Activated T-cell treated with anti-CD3 and anti-CD28 coated beads, Interleukin-2, amount 50 U/mL, for 24 hours (primary cell): ENCODE results near the gene CRLF3.

Source experiments
- DNase-seq: peaks from one replicate; pipeline ENCODE4 v3.0.0-alpha.2; 2020
- H3K27ac Mint-ChIP-seq: 2 replicates; pipeline ENCODE4 v1.8.0; 2020; ENCODE audit warnings: mild to moderate bottlenecking, mixed read lengths
- H3K27me3 Mint-ChIP-seq: 2 replicates; pipeline ENCODE4 v1.8.0; 2020; ENCODE audit warnings: mixed read lengths
- H3K36me3 Mint-ChIP-seq: 2 replicates; pipeline ENCODE4 v1.8.0; 2020; ENCODE audit warnings: low read depth, mixed read lengths
- H3K4me1 Mint-ChIP-seq: 2 replicates; pipeline ENCODE4 v1.8.0; 2020; ENCODE audit warnings: low read depth, mixed read lengths
- H3K4me3 Mint-ChIP-seq: 2 replicates; pipeline ENCODE4 v1.8.0; 2020; ENCODE audit warnings: mild to moderate bottlenecking, moderate library complexity, mixed read lengths
- H3K9me3 Mint-ChIP-seq: 2 replicates; pipeline ENCODE4 v1.8.0; 2020; ENCODE audit warnings: mixed read lengths

Gene CRLF3

GRCh38 chr17:30824356-30825145, at the start of gene CRLF3:
Gene CRLF3, minus strand, starts transcription at chr17:30824692. Its CDS starts 41 bp downstream, at chr17:30824651.
- Mint-ChIP-seq H3K4me1 (peaks cover 42% of the 10 kb centered on the region), H3K9me3 (no peaks in the 10 kb centered on the region), H3K36me3 (peaks cover 34% of the 10 kb centered on the region), H3K27me3 (no peaks in the 10 kb centered on the region), H3K4me3 (peak within 1 kb of the TSS; percentile 97), H3K27ac (peak within 1 kb of the TSS; percentile 97)
- peak; percentile 92 for DNase-seq

- Mint-ChIP-seq H3K36me3 (peaks cover 82% of the 10 kb centered on the region), H3K4me3 (no peak overlapping the region), H3K27me3 (no peaks in the 10 kb centered on the region), H3K9me3 (no peaks in the 10 kb centered on the region), H3K4me1 (no peaks in the 10 kb centered on the region), H3K27ac (no peak overlapping the region)
- no peak for DNase-seq
These were observed 44.5 kb upstream of the CRLF3 start for GRCh38 chr17:30869005-30869404.

- Mint-ChIP-seq H3K9me3 (no peaks in the 10 kb centered on the region), H3K27ac (no peak overlapping the region), H3K4me3 (no peak overlapping the region), H3K36me3 (peaks cover 80% of the 10 kb centered on the region), H3K4me1 (no peaks in the 10 kb centered on the region), H3K27me3 (no peaks in the 10 kb centered on the region)
- no peak for DNase-seq
These were observed 40.1 kb upstream of the CRLF3 start for GRCh38 chr17:30864636-30865035.

GRCh38 chr17:30858556-30859250, 34.2 kb upstream of the CRLF3 start:
- Mint-ChIP-seq H3K4me1 (no peaks in the 10 kb centered on the region), H3K36me3 (peaks cover 78% of the 10 kb centered on the region), H3K4me3 (no peak overlapping the region), H3K9me3 (no peaks in the 10 kb centered on the region), H3K27ac (no peak overlapping the region), H3K27me3 (no peaks in the 10 kb centered on the region)
- no peak for DNase-seq

GRCh38 chr17:30854146-30854545, 29.7 kb upstream of the CRLF3 start:
- no peaks in the 10 kb centered on the region for H3K9me3 Mint-ChIP-seq
- no peak for DNase-seq
- H3K27me3 Mint-ChIP-seq: no peaks in the 10 kb centered on the region
- no peak overlapping the region for H3K4me3 Mint-ChIP-seq
- H3K36me3 Mint-ChIP-seq: peaks cover 76% of the 10 kb centered on the region
- no peaks in the 10 kb centered on the region for H3K4me1 Mint-ChIP-seq
- no peak overlapping the region for H3K27ac Mint-ChIP-seq

GRCh38 chr17:30848021-30848420, 23.5 kb upstream of the CRLF3 start:
- no peaks in the 10 kb centered on the region for H3K9me3 Mint-ChIP-seq
- H3K27me3 Mint-ChIP-seq: no peaks in the 10 kb centered on the region
- peaks cover 72% of the 10 kb centered on the region for H3K36me3 Mint-ChIP-seq
- DNase-seq: no peak
- no peak overlapping the region for H3K27ac Mint-ChIP-seq
- no peak overlapping the region for H3K4me3 Mint-ChIP-seq
- no peaks in the 10 kb centered on the region for H3K4me1 Mint-ChIP-seq

- H3K36me3 Mint-ChIP-seq: peaks cover 80% of the 10 kb centered on the region
- H3K4me1 Mint-ChIP-seq: peaks cover under 1% of the 10 kb centered on the region
- no peaks in the 10 kb centered on the region for H3K9me3 Mint-ChIP-seq
- H3K27me3 Mint-ChIP-seq: no peaks in the 10 kb centered on the region
- H3K27ac Mint-ChIP-seq: no peak overlapping the region
- no peak overlapping the region for H3K4me3 Mint-ChIP-seq
- no peak for DNase-seq
These were observed 16.3 kb upstream of the CRLF3 start for GRCh38 chr17:30840771-30841170.

- Mint-ChIP-seq H3K36me3 (peaks cover 83% of the 10 kb centered on the region), H3K27ac (no peak overlapping the region), H3K9me3 (no peaks in the 10 kb centered on the region), H3K4me3 (no peak overlapping the region), H3K27me3 (no peaks in the 10 kb centered on the region), H3K4me1 (peaks cover 18% of the 10 kb centered on the region)
- no peak for DNase-seq
These were observed 13.8 kb upstream of the CRLF3 start for GRCh38 chr17:30838202-30838807.

GRCh38 chr17:30832438-30833124, 8.1 kb upstream of the CRLF3 start:
- H3K27me3 Mint-ChIP-seq: no peaks in the 10 kb centered on the region
- H3K36me3 Mint-ChIP-seq: peaks cover 52% of the 10 kb centered on the region
- no peaks in the 10 kb centered on the region for H3K9me3 Mint-ChIP-seq
- DNase-seq: no peak
- H3K4me1 Mint-ChIP-seq: peaks cover 35% of the 10 kb centered on the region
- H3K27ac Mint-ChIP-seq: peak overlapping the region; percentile 98
- H3K4me3 Mint-ChIP-seq: peak overlapping the region; percentile 97

- no peaks in the 10 kb centered on the region for H3K9me3 Mint-ChIP-seq
- H3K4me1 Mint-ChIP-seq: peaks cover 37% of the 10 kb centered on the region
- H3K27ac Mint-ChIP-seq: peak within 1 kb of the TSS; percentile 98
- no peaks in the 10 kb centered on the region for H3K27me3 Mint-ChIP-seq
- peak; percentile 91 for DNase-seq
- H3K36me3 Mint-ChIP-seq: peaks cover 45% of the 10 kb centered on the region
- H3K4me3 Mint-ChIP-seq: peak within 1 kb of the TSS; percentile 97
These were observed 7.4 kb upstream of the CRLF3 start, which contains the start of gene ATAD5 for GRCh38 chr17:30831663-30832437. Gene ATAD5, plus strand, starts transcription at chr17:30831966. Its CDS starts 382 bp downstream, at chr17:30832348.

GRCh38 chr17:30831257-30831656, 6.8 kb upstream of the CRLF3 start:
- peak overlapping the region; percentile 97 for H3K4me3 Mint-ChIP-seq
- no peak for DNase-seq
- H3K36me3 Mint-ChIP-seq: peaks cover 40% of the 10 kb centered on the region
- H3K27ac Mint-ChIP-seq: peak overlapping the region; percentile 98
- H3K27me3 Mint-ChIP-seq: no peaks in the 10 kb centered on the region
- peaks cover 39% of the 10 kb centered on the region for H3K4me1 Mint-ChIP-seq
- H3K9me3 Mint-ChIP-seq: no peaks in the 10 kb centered on the region

- H3K27ac Mint-ChIP-seq: no peak overlapping the region
- no peak overlapping the region for H3K4me3 Mint-ChIP-seq
These were observed 4.5 kb upstream of the CRLF3 start for GRCh38 chr17:30829022-30829421.

GRCh38 chr17:30827082-30827481, 2.6 kb upstream of the CRLF3 start:
- peak overlapping the region; percentile 48 for H3K27ac Mint-ChIP-seq
- H3K4me1 Mint-ChIP-seq: peaks cover 27% of the 10 kb centered on the region
- no peak for DNase-seq
- no peaks in the 10 kb centered on the region for H3K9me3 Mint-ChIP-seq
- H3K27me3 Mint-ChIP-seq: no peaks in the 10 kb centered on the region
- no peak overlapping the region for H3K4me3 Mint-ChIP-seq
- peaks cover 23% of the 10 kb centered on the region for H3K36me3 Mint-ChIP-seq

More at GRCh38 chr17:30829022-30829421, 4.5 kb upstream of the CRLF3 start:
- H3K4me1 Mint-ChIP-seq: peaks cover 31% of the 10 kb centered on the region
- no peaks in the 10 kb centered on the region for H3K27me3 Mint-ChIP-seq
- DNase-seq: no peak
- no peaks in the 10 kb centered on the region for H3K9me3 Mint-ChIP-seq
- H3K36me3 Mint-ChIP-seq: peaks cover 22% of the 10 kb centered on the region

- no peak for DNase-seq
- Mint-ChIP-seq H3K9me3 (no peaks in the 10 kb centered on the region), H3K36me3 (peaks cover 39% of the 10 kb centered on the region), H3K27me3 (no peaks in the 10 kb centered on the region), H3K27ac (peak overlapping the region; percentile 97), H3K4me1 (peaks cover 48% of the 10 kb centered on the region), H3K4me3 (peak overlapping the region; percentile 97)
These were observed 513 bp downstream of the CRLF3 start for GRCh38 chr17:30824002-30824355.
